GM19238 (cell line): ENCODE results near the gene ABL2.

Experiments used
- DNase-seq: peaks from one replicate; pipeline ENCODE4 v3.0.0; 2011; ENCODE audit warnings: low spot score; ENCODE audit not compliant: insufficient read length

Gene ABL2

DNA sequence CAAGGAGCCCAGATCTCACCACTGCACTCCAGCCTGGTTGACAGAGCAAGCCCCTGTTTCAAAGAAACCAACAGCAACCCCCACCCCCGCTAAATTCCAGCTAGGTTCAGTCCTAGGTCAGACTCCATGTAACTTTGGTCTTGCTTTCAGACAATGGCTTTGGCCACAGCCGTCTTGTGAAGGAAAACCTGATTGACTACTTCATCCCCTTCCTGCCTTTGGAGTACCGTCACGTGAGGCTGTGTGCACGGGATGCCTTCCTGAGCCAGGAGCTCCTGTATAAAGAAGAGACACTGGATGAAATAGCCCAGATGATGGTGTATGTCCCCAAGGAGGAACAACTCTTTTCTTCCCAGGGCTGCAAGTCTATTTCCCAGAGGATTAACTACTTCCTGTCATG is 134.7 kb downstream of the ABL2 start:
- no peak for DNase-seq

DNA sequence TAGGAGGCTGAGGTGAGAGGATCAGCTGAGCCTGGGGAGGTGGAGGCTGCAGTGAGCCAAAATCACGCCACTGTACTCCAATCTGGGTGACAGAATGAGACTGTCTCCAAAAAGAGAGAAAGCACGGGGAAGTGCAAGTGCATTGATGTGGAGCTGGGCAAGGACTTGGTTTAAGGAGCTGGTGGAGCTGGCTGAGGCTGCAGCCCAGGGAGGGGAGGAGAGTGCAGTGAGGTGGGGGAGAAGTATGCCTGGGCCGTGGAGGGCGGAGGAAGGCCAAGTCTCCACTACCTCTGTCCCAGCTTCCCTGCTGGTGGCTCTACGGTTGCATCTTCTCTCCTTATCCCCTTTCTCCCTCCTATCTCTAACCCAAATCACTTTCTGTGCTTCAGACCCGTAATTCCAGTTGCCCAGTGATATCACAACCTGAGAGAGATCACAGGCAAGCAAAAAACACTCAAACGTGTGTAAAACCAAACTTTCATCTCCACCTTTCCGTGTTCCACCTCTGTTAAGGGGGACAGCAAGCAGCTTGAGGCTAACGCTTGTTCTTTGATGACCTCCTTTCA is 136.5 kb downstream of the ABL2 start:
- DNase-seq = no peak

DNA sequence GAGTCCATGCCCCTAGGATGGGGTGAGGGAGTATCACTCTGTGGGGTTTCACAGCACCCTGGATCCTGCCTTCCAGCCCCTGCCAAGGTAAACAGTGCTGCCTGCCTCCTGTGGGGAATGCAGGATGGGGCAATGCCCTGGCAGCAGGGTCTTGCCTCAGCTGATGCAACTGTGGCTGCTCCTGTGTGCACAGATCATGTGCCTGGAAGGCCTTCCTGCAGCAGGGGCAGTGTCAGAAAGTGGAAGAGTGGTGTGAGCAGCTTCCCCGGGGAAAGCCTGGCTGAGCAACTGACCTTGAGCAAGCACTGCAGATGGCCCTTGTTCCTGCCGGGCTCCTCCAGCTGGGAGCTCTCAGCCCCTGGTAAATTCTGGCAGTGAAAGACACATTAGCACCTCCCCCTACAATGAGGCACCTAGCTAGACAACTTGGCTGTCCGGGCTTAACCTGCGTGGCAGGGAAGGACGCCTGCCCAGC is 137.7 kb downstream of the ABL2 start:
- no peak for DNase-seq

DNA sequence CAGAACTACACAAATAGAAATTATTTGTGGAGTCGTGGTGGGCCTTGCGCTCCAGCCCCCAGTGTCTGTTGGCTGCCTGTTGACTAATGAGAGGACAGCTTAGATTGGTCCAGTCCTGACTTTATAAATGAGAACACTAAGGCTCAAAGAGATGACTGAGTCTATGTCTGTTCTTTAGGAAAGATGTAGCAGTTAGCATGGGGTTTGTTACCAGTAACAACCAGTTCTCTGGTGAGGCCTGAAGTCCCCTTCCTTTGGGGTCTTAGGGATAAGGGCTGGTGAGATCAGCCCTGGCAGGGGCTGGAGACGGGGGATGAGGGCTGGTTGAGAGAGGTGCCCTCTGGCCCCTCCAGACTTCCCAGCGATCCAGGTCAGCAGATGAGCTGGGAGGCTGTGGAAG is 138.6 kb downstream of the ABL2 start:
- DNase-seq = no peak

DNA sequence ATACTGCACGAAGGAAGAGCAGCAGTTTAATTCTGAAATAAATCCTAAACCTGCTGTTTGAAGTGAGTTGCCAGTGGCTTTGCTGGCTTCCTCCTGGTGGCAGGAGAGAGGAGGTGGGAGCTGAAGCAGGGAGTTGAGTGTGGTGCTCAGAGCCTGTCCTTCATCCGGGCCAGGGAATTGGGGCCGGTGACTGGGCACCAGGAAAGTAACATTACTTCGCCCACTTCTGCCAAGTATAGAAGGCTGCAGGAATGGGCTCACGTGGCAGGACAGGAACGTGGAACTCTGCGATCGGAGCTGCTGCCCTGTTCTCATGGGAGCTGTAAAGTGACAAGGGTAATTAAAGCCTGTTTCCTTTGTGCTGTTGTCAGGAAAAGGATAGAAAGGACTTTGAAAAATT is 139.0 kb downstream of the ABL2 start:
- DNase-seq = no peak

DNA sequence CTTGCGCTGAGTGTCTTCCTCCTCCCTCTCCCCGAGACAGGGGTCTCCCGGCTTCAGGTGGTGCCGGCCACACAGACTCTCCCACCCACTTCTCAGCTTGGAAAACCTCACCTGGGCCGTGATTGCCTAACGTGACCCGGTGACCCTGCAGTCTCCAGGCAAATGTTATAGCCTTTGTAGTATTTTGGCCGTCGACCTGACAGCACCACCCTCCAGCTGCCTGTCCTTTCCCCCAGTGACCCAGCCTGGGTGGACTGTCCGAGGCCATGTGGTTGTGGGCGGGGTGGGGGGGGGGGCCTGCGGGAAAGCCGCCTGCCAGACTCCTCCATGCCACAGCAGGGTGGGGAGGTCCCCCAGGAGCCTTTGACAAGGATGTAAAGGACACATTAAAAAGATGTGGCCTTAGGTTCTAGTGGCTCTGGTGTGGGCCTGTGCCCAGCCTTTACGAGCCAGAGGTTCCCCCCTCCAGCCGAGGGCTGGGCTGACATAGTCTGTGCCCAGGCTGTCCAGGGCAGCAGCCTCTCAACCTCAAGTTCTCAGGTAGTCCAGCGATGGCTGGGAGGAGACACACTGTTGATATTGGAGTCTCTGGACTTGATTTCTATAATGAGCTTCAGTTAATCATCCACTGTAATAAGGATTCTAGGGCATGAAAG is 139.5 kb downstream of the ABL2 start:
- DNase-seq = no peak

DNA sequence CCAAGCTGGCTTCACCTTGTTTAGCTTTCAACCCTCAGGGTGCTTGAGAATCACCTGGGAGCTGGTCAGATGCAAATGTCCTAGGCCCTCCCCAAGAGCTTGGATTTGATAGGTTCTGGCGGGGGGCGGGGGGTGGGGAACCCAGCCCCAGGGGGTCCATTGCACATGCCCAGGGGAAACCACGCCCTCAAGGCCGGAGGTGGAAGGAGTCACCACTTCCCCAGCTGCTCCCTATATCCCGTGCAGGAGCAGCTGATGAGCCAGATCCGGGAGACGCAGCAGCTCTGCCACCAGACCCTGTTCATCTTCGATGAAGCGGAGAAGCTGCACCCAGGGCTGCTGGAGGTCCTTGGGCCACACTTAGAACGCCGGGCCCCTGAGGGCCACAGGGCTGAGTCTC is 141.8 kb downstream of the ABL2 start:
- DNase-seq = no peak

DNA sequence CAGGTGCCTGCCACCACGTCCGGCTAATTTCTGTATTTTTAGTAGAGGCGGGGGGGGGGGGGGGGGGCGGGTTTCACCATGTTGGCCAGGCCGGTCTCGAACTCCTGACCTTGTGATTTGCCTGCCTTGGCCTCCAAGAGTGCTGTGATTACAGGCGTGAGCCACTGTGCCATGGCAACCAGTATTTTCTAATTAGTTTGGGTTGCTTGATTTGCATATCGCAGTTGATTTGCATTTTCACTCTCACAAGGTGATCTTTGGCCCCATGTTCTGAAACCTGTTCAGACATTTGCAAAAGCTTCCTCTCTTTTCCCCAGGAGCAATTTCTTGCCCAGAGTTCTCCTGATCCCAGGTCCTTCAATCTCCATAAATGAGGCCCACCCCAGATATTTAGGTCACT is 145.9 kb downstream of the ABL2 start:
- DNase-seq = no peak

DNA sequence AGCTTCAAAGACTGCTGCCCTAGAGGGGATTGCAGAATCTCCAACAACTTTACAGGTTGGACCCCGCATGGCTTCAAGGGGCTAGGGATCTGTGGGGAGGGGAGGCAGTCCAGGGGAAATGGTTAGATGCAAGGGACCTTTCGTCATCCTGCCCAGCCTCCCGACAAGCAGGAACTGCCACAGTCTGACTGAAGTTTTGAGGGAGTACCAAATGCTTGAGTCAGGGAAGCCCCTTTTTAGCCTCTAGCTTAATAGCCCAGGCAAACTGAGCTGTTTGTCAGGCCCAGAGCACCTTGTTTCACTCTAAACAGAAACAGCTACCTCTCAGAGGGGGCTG is 146.5 kb downstream of the ABL2 start:
- DNase-seq = no peak

DNA sequence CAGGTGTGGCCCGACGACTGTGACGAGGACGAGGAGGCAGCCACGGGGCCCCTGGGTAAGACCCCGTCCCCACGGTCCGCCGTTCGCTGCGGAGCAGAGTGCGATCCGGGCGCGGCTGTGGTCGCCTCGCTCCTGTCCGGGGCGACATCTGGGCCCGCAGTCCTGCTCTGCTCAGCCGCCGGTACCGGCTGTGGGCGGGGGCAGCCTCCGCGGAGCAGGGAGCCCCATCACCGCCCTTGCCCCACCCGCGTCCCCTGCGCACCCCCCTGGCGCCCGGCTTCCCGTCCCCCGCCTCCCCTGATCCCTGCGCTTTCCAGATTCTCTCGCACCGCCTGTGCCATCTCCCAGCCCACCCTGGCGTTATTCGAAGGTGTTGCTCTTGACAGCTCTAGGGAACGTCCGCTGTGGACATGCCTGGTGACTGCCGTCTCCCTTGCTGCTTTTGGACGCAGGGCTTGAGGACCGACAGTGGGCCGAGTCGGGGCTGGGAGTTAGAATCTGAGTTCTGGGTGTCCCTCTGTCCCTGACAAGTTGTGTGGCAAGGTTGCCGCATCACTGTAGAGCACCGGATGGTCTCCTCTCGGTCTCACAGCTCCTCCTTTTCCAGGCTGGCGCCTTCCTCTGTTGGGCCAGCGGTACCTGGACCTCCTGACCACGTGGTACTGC is 147.0 kb downstream of the ABL2 start:
- peak; percentile 38 for DNase-seq

DNA sequence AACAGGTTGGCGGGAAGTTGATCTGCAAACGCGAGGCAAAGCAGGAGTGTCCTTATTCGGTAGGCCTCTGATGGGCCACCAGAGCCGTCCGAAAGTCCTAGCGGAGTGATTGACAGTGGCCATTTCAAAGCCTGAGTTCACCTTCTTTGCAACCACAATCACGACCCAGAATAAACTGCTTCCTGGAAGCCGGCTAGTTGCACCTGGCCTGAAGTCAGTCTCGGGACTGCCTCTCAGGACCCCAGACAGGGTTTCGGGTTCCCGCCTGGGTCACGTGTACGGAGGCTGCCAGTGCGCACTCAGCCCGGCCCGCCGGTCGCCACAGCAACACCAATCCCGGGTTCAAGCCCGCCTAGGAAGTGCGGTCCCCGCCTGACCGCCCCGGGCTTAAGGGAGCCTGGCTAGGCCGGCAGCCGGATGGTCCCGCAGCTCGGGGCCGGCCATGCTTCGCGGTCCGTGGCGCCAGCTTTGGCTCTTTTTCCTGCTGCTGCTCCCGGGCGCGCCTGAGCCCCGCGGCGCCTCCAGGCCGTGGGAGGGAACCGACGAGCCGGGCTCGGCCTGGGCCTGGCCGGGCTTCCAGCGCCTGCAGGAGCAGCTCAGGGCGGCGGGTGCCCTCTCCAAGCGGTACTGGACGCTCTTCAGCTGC is 147.7 kb downstream of the ABL2 start, which contains the start of gene TOR3A:
TOR3A (plus strand) TSS at position 384 of the 646 bp plus-strand sequence; CDS start at position 443, 59 bp downstream.
- peak; percentile 95 for DNase-seq

DNA sequence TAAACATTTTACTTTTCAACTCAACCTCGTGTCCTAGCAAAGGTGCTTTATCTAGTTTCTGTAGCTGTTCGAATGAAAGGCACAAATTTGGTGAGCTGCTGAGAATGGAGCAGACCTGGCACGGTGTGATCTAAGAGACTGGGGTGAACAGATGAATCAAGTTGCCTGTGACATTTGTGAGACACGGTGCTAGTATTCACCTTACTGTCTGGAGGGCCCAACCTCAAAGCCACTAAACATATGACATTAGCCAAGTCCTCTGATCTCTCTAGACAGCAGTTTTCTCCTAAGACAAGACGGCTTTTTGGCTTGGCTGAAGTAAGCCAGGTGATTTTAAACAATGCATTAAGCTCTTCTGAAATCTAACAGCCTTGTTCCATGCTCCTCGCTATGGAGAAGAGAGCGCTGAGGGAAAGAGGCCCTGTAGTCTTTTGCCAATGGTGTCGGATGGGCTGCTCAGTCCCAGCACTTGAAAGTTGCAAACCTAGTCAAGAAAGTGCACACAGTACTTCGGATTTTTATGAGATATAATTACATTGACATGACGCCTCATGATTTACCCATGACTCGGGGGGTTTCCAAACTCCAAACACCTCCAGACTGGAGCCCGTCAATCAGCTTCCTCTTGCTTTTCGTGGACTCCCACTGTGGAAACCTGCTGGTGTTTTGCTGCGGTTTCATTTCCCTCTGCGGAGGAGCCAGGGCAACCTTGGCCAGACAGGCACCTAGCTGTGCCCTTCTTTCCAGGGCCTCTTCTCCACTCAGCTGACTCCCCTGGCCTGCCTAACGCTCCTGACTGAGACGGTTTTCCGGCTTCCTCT is 148.4 kb downstream of the ABL2 start:
- no peak for DNase-seq

DNA sequence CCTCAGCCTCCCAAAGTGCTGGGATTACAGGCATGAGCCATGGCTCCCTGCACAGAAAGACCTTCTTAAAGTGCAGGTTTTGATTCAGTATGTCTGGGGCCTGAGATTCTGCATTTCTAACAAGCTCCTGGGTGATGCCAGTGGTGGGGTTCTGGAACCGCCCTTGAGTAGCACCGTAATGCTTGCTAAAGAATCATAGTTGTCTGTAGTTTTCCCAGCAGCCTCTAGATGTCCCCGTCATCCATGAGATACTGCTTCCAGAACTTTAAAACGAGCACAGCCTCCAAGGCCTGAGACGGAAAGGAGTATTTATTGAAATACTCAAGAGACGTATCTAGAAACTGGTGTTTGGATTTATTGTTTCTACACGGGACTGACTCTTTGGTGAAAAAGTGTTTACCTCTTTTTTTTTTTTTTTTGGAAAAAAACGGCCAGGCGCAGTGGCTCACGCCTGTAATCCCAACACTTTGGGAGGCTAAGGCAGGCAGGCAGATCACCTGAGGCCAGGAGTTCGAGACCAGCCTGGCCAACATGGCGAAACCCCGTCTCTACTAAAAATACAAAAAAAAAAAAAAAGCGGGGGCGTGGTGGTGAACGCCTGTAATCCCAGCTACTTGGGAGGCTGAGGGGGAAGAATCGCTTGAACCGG is 150.2 kb downstream of the ABL2 start:
- peak; percentile 37 for DNase-seq

DNA sequence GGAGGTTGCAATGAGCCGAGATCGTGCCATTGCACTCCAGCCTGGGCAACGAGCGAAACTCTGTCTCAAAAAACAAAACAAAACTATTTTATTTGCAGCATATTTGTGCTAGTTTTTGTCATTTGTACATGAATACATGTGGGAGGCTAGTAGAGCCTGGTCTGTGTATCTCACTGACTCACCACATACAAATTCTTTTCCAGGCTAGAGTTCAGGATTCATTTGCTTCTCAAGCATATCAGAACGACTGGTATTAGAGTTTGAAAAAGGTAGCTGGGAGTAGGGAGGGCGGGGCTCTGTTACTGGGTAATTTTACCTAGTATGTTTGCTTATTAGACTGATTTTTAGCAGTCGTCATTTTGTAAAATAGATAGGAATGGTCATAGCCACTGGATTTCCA is 152.1 kb downstream of the ABL2 start:
- DNase-seq = no peak

DNA sequence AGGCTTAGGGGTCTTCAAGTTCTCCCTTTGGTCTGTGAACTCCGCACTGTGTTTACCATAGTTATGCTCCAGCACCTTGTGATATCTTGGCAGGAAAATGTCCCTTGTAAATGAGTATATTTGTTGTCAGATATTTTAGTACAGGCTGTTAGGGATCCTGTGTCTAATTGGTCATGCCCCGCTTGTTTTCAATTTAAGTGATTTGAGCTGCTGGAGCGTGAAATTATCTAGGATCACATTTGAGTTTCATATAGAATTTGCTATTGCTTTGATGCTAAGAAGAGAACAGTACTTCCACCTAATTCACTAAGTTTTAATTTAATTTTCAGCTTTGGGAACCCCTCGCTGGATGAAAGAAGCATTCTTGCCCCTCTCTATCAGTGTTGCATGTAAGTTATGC is 163.0 kb downstream of the ABL2 start:
- DNase-seq = no peak

DNA sequence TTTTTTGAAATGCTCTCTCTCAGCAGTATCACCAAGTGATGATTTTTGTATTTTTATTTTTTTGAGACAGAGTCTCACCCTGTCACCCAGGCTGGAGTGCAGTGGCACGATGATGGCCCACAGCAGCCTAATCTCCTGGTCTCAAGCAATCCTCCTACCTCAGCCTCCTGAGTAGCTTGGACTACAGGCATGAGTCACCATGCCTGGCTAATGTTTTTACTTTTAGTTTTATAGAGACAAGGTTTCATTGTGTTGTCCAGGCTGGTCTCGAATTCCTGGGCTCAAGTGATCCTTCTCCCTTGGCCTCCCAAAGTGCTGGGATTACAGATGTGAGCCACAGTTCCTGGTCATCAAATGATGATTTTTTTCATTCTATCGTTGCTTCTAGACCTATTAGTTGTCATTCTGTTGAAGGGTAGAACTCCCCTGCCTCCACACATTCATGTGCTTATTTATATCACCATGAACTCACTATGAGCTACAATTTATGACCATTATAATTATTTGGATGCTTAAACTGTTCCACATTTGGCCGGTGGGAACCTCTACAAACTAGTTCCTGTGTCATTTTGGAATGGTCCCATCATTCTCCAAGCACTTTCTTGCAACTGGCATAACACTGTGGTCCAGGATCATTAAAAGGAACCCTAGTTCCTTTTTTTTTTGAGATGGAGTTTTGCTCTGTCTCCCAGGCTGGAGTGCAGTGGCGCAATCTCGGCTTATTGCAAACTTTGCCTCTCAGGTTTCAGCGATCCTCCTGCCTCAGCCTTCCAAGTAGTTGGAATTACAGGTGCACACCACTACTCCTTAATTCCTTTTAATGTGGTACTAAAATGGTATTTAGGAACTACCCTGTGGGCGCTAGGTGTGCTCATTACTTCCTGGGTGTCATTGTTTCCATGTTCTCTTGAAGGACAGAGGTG is 167.9 kb downstream of the ABL2 start:
- DNase-seq = no peak

DNA sequence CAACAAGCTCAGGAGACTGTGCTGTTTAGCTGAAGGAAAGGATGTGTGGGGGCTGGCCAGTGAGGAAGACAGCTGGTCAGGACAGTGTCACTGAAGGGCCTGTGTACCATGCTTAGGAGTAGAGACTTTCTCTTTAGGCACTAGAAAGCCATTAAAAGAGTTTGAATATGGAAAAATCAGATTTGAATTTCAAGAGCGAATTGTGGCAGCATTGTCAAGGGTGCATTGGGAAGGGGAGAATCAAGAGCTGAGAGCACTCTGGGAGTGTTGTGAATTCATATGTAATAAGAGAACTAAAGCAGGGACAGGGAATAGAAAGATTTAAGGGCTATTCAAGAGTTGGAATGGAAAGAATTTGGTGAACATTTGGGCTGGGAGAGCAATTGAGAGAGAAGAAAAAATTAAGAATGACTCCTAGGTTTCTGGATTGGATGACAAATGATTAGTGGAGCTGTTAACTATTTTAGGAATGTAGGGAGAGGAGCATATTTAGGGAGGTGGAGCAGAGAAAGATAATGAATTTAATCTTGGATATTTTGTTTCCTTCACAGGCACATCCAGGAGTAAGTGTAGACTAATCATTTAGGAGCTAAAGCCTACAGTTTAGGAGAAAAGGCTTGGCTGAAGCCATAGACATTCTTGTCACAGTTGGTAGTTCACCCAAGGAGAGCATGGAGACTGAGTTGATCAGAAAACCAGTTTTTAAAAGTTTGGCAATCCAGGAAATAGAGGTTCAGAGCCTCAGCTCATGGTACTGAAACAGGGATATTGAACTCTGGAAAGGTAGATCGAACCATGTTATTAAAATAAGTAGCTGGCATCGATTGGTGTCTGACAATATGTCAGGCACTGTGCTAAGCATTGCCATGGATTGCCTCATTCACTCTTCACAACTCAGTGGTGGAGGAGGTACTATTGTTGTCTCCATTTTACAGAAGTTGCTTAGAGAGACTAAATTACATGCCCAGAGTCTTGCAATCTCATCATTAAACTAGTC is 170.7 kb downstream of the ABL2 start:
- DNase-seq = no peak

DNA sequence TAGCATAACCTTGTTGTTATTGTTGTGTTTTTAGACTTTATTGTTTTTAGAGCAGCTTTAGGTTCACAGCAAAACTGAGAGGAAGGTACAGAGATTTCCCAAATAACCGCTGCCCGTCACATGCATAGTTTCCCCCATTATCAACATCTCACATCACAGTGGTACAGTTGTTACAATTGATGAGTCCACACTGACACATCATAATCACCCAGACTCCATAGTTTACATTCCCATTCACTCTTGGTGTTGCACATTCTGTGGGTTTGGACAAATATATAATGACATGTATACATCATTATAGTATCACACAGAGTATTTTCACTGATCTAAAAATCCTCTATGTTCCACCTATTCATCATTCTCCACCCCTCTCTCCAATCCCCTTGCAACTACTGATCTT is 173.5 kb downstream of the ABL2 start:
- DNase-seq = no peak

DNA sequence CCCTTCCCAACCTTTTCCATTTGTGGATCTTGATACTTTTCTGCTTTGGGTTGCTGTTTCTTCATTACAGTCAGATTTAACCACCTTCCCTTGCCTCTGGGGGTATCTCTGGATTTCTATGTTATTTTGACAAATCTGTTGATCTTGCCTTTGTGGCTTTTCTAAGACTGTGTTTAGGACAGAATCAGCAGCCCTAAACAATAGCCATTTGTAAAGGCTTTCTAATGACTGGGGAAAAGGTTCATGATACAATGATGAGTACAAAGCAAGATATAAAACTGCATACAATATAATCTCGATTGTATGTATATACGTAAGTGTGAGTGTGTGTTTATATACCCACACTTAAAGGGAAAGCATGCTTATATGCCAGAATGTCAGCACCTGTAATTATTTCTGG is 176.0 kb downstream of the ABL2 start:
- DNase-seq = no peak
